ENCODE measurements around the gene CDKAL1. TPM values are rescaled to one million over a fixed set of nuclear protein-coding genes. Genes with fewer than 3 reads are reported as not detected.
"Not testable (repeated sequence)": the region's sequence is repeated elsewhere in the genome, so short reads cannot be mapped to it uniquely, and the experiment has no call there.

Gene CDKAL1
- total and polyA plus RNA-seq, 2 donors, result 9.8 to 19.9 TPM

DNA sequence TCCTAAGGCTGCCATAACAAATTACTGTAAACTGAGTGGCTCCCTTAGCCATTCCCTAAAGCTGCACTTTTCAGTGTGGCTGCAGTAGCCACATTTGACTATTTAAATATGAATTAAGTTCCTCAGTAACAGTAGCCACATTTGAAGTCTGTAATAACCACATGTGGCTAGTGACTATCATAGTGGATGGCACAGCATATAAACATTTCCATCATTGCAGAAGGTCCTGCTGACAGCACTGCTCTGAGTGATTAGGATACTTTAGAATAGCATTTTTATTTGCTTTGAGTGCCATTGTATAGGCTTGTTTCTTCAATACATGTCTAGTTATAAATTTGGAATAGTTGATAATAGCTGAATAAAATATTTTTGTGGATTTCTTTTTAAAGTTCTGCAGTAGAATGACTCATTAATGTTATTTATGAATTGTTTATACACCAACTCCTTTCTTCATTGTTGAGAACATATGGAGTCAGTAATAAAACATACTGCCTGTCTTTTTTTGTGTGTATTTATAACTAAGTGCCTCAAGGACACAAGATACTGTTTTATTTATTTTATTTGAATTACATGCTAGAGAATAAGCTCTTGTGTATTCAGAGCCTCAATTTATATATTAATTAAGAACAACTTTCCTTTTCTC, 217.2 kb downstream of the CDKAL1 start:
- peaks cover 0 to 3% of the 10 kb centered on the region in 2 donors for H3K9me3 ChIP-seq (ENCODE audit: control insufficient read depth in 2 of 2, insufficient read depth in 1 of 2, low read length in 1 of 2)

DNA sequence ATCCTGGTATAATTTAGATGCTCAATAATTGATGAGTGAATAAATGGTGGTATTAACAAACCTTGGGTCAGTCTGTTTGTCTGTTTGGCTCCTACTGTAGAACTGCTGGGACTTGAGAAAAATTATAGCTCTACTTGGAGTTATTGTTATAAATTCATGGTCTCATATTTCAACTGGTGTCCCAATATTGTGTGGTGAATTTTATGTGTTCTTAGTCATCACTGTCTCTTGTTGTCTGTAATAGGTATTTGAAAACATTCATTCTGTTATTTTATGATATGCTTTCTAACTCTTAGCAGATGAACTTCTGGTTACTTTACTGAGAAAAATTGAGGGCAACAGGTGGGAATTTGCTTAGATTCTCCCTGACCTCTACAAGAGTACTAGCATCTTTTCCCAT, 221.4 kb downstream of the CDKAL1 start:
- no peaks in the 10 kb centered on the region for H3K36me3 ChIP-seq (ENCODE audit: control insufficient read depth in 2 of 2, insufficient read depth in 2 of 2, low read length in 1 of 2)
- H3K9me3 ChIP-seq (ENCODE audit: control insufficient read depth in 2 of 2, insufficient read depth in 1 of 2, low read length in 1 of 2), result no peaks in the 10 kb centered on the region
- DNase-seq (ENCODE audit: low read depth in 6 of 9, low spot score in 9 of 9), result no peak

More for the DNA sequence above, 217.2 kb downstream of the CDKAL1 start:
- Histone ChIP-seq H3K4me3 (ENCODE audit: low read length in 2 of 2) (no peak overlapping the region), H3K4me1 (ENCODE audit: control insufficient read depth in 2 of 2, insufficient read depth in 2 of 2, low read length in 2 of 2) (no peaks in the 10 kb centered on the region), H3K27me3 (ENCODE audit: control insufficient read depth in 2 of 2, insufficient read depth in 1 of 2, low read length in 1 of 2) (no peaks in the 10 kb centered on the region), H3K36me3 (ENCODE audit: control insufficient read depth in 2 of 2, insufficient read depth in 2 of 2, low read length in 1 of 2) (no peaks in the 10 kb centered on the region), H3K27ac (ENCODE audit: low read depth in 1 of 2, low read length in 1 of 2) (no peak overlapping the region)
- DNase-seq (ENCODE audit: low read depth in 6 of 9, low spot score in 9 of 9), result no peak

GRCh38 chr6:20756584-20757147, 222.4 kb downstream of the CDKAL1 start:
- WGBS, result 99% methylated on average over 2 of the region's 2 CpGs
- not testable (repeated sequence) for H3K36me3 ChIP-seq (ENCODE audit: control insufficient read depth in 2 of 2, insufficient read depth in 2 of 2, low read length in 1 of 2); H3K27ac ChIP-seq (ENCODE audit: low read depth in 1 of 2, low read length in 1 of 2); H3K4me1 ChIP-seq (ENCODE audit: control insufficient read depth in 2 of 2, insufficient read depth in 2 of 2, low read length in 2 of 2); H3K9me3 ChIP-seq (ENCODE audit: control insufficient read depth in 2 of 2, insufficient read depth in 1 of 2, low read length in 1 of 2); H3K27me3 ChIP-seq (ENCODE audit: control insufficient read depth in 2 of 2, insufficient read depth in 1 of 2, low read length in 1 of 2); DNase-seq (ENCODE audit: low read depth in 6 of 9, low spot score in 9 of 9); H3K4me3 ChIP-seq (ENCODE audit: low read length in 2 of 2)

More for the DNA sequence above, 221.4 kb downstream of the CDKAL1 start:
- no peak overlapping the region for H3K27ac ChIP-seq (ENCODE audit: low read depth in 1 of 2, low read length in 1 of 2)
- no peaks in the 10 kb centered on the region for H3K27me3 ChIP-seq (ENCODE audit: control insufficient read depth in 2 of 2, insufficient read depth in 1 of 2, low read length in 1 of 2)
- H3K4me3 ChIP-seq (ENCODE audit: low read length in 2 of 2), result no peak overlapping the region
- no peaks in the 10 kb centered on the region for H3K4me1 ChIP-seq (ENCODE audit: control insufficient read depth in 2 of 2, insufficient read depth in 2 of 2, low read length in 2 of 2)

- WGBS, result 99% methylated on average over 2 of the region's 2 CpGs
These were observed 223.5 kb downstream of the CDKAL1 start for GRCh38 chr6:20757761-20758160.

GRCh38 chr6:20763296-20763695, 229.0 kb downstream of the CDKAL1 start:
- H3K27ac ChIP-seq (ENCODE audit: low read depth in 1 of 2, low read length in 1 of 2), result no peak overlapping the region
- no peak overlapping the region for H3K4me3 ChIP-seq (ENCODE audit: low read length in 2 of 2)
- no peaks in the 10 kb centered on the region for H3K9me3 ChIP-seq (ENCODE audit: control insufficient read depth in 2 of 2, insufficient read depth in 1 of 2, low read length in 1 of 2)
- no peaks in the 10 kb centered on the region for H3K4me1 ChIP-seq (ENCODE audit: control insufficient read depth in 2 of 2, insufficient read depth in 2 of 2, low read length in 2 of 2)
- no peaks in the 10 kb centered on the region for H3K36me3 ChIP-seq (ENCODE audit: control insufficient read depth in 2 of 2, insufficient read depth in 2 of 2, low read length in 1 of 2)
- 97% methylated on average over 4 of the region's 4 CpGs for WGBS
- no peaks in the 10 kb centered on the region for H3K27me3 ChIP-seq (ENCODE audit: control insufficient read depth in 2 of 2, insufficient read depth in 1 of 2, low read length in 1 of 2)
- no peak for DNase-seq (ENCODE audit: low read depth in 6 of 9, low spot score in 9 of 9)

More at GRCh38 chr6:20757761-20758160, 223.5 kb downstream of the CDKAL1 start:
- no peak for DNase-seq (ENCODE audit: low read depth in 6 of 9, low spot score in 9 of 9)
- no peak overlapping the region for H3K27ac ChIP-seq (ENCODE audit: low read depth in 1 of 2, low read length in 1 of 2)
- no peaks in the 10 kb centered on the region for H3K27me3 ChIP-seq (ENCODE audit: control insufficient read depth in 2 of 2, insufficient read depth in 1 of 2, low read length in 1 of 2)
- no peaks in the 10 kb centered on the region for H3K36me3 ChIP-seq (ENCODE audit: control insufficient read depth in 2 of 2, insufficient read depth in 2 of 2, low read length in 1 of 2)
- H3K4me1 ChIP-seq (ENCODE audit: control insufficient read depth in 2 of 2, insufficient read depth in 2 of 2, low read length in 2 of 2), result no peaks in the 10 kb centered on the region
- no peak overlapping the region for H3K4me3 ChIP-seq (ENCODE audit: low read length in 2 of 2)
- H3K9me3 ChIP-seq (ENCODE audit: control insufficient read depth in 2 of 2, insufficient read depth in 1 of 2, low read length in 1 of 2), result no peaks in the 10 kb centered on the region

DNA sequence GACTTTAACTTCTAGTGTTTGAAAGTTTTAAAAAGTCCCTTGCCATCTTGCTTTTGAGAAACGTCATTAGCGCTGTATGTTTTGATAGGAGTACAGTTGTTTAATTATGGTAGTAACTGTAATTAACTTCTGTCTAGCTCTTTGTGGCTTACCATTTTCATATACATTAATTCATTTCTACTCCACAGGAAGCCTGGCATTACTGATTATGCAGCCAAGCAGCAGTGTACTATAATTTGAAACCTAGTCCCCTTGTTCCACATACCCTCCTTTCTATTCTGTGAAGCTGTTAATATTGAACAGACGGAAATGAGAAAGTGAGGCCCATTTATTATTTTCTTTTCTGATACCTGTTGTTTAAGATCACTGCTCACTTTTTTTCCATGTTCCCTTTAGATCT, 235.4 kb downstream of the CDKAL1 start:
- 80% methylated on average over 3 of the region's 3 CpGs for WGBS
- Histone ChIP-seq H3K36me3 (ENCODE audit: control insufficient read depth in 2 of 2, insufficient read depth in 2 of 2, low read length in 1 of 2) (peaks cover 0 to 3% of the 10 kb centered on the region in 2 donors), H3K4me3 (ENCODE audit: low read length in 2 of 2) (no peak overlapping the region), H3K27ac (ENCODE audit: low read depth in 1 of 2, low read length in 1 of 2) (no peak overlapping the region), H3K9me3 (ENCODE audit: control insufficient read depth in 2 of 2, insufficient read depth in 1 of 2, low read length in 1 of 2) (no peaks in the 10 kb centered on the region), H3K4me1 (ENCODE audit: control insufficient read depth in 2 of 2, insufficient read depth in 2 of 2, low read length in 2 of 2) (no peaks in the 10 kb centered on the region), H3K27me3 (ENCODE audit: control insufficient read depth in 2 of 2, insufficient read depth in 1 of 2, low read length in 1 of 2) (no peaks in the 10 kb centered on the region)
- no peak for DNase-seq (ENCODE audit: low read depth in 6 of 9, low spot score in 9 of 9)

- no peak overlapping the region for H3K27ac ChIP-seq (ENCODE audit: low read depth in 1 of 2, low read length in 1 of 2)
- H3K9me3 ChIP-seq (ENCODE audit: control insufficient read depth in 2 of 2, insufficient read depth in 1 of 2, low read length in 1 of 2), result no peaks in the 10 kb centered on the region
- no peak for DNase-seq (ENCODE audit: low read depth in 6 of 9, low spot score in 9 of 9)
- H3K4me1 ChIP-seq (ENCODE audit: control insufficient read depth in 2 of 2, insufficient read depth in 2 of 2, low read length in 2 of 2), result no peaks in the 10 kb centered on the region
- peaks cover 0 to 3% of the 10 kb centered on the region in 2 donors for H3K36me3 ChIP-seq (ENCODE audit: control insufficient read depth in 2 of 2, insufficient read depth in 2 of 2, low read length in 1 of 2)
- no peak overlapping the region for H3K4me3 ChIP-seq (ENCODE audit: low read length in 2 of 2)
- WGBS, result 88% methylated on average over 1 of the region's 1 CpG
- H3K27me3 ChIP-seq (ENCODE audit: control insufficient read depth in 2 of 2, insufficient read depth in 1 of 2, low read length in 1 of 2), result no peaks in the 10 kb centered on the region
These were observed 236.5 kb downstream of the CDKAL1 start for GRCh38 chr6:20770773-20771172.

- no peaks in the 10 kb centered on the region for H3K4me1 ChIP-seq (ENCODE audit: control insufficient read depth in 2 of 2, insufficient read depth in 2 of 2, low read length in 2 of 2)
- no peaks in the 10 kb centered on the region for H3K27me3 ChIP-seq (ENCODE audit: control insufficient read depth in 2 of 2, insufficient read depth in 1 of 2, low read length in 1 of 2)
- no peaks in the 10 kb centered on the region for H3K9me3 ChIP-seq (ENCODE audit: control insufficient read depth in 2 of 2, insufficient read depth in 1 of 2, low read length in 1 of 2)
- no peak for DNase-seq (ENCODE audit: low read depth in 6 of 9, low spot score in 9 of 9)
- H3K27ac ChIP-seq (ENCODE audit: low read depth in 1 of 2, low read length in 1 of 2), result no peak overlapping the region
- no peak overlapping the region for H3K4me3 ChIP-seq (ENCODE audit: low read length in 2 of 2)
- peaks cover 0 to 3% of the 10 kb centered on the region in 2 donors for H3K36me3 ChIP-seq (ENCODE audit: control insufficient read depth in 2 of 2, insufficient read depth in 2 of 2, low read length in 1 of 2)
- 81% methylated on average over 6 of the region's 6 CpGs for WGBS
These were observed 237.2 kb downstream of the CDKAL1 start for GRCh38 chr6:20771409-20771808.

- Histone ChIP-seq H3K27ac (ENCODE audit: low read depth in 1 of 2, low read length in 1 of 2) (no peak overlapping the region), H3K9me3 (ENCODE audit: control insufficient read depth in 2 of 2, insufficient read depth in 1 of 2, low read length in 1 of 2) (no peaks in the 10 kb centered on the region), H3K36me3 (ENCODE audit: control insufficient read depth in 2 of 2, insufficient read depth in 2 of 2, low read length in 1 of 2) (peaks cover 0 to 2% of the 10 kb centered on the region in 2 donors), H3K27me3 (ENCODE audit: control insufficient read depth in 2 of 2, insufficient read depth in 1 of 2, low read length in 1 of 2) (no peaks in the 10 kb centered on the region), H3K4me1 (ENCODE audit: control insufficient read depth in 2 of 2, insufficient read depth in 2 of 2, low read length in 2 of 2) (no peaks in the 10 kb centered on the region), H3K4me3 (ENCODE audit: low read length in 2 of 2) (no peak overlapping the region)
- DNase-seq (ENCODE audit: low read depth in 6 of 9, low spot score in 9 of 9), result no peak
- WGBS, result 100% methylated on average over 1 of the region's 1 CpG
These were observed 239.6 kb downstream of the CDKAL1 start for GRCh38 chr6:20773822-20774221.

All from thymus (tissue), 11 donors.